Pancreas (tissue), 10 donors: ENCODE results near the gene LAMA2. TPM values are rescaled to one million over a fixed set of nuclear protein-coding genes. Genes with fewer than 3 reads are reported as not detected.

Experiments
- ATAC-seq, 4 donors: fragments of 200-7000 bp; cut with Tn5 transposase; one replicate each; pipeline versions ENCODE4 v1.8.0 to v1.9.1; 2020; ENCODE audit warnings: mild to moderate bottlenecking in 4 of 4, moderate library complexity in 4 of 4
- DNase-seq, 6 donors: peaks; one replicate each; pipeline ENCODE4 v3.0.0-alpha.2; 2020
- FAIRE-seq: peaks from 2 replicates; lab custom pipeline; 2012; peaks lifted over from hg19 to GRCh38; lab: Jason Lieb, UNC
- H3K27ac ChIP-seq, 4 donors: fragments of 200-600 bp; sonication (generic); 1 replicate in 3 of 4; 2 replicates in 1 of 4; pipeline versions ENCODE4 v1.5.0 to v1.8.0; 2020
- H3K27me3 ChIP-seq, 4 donors: fragments of 200-600 bp; one replicate each; pipeline ENCODE4 v1.8.0; 2021
- H3K36me3 ChIP-seq, 3 donors: fragments of 200-600 bp; sonication (generic) in 1 of 3; one replicate each; pipeline versions ENCODE4 v1.5.0 to v1.8.0; 2020 to 2021
- H3K4me1 ChIP-seq, 3 donors: fragments of 200-600 bp; one replicate each; pipeline ENCODE4 v1.8.0; 2021
- H3K4me3 ChIP-seq, 4 donors: fragments of 200-600 bp; sonication (generic) in 2 of 4; one replicate each; pipeline versions ENCODE4 v1.5.0 to v1.8.0; 2020 to 2021
- H3K9me3 ChIP-seq, 4 donors: fragments of 200-600 bp; one replicate each; pipeline ENCODE4 v1.8.0; 2021
- WGBS, 2 donors: extraction: QIAGEN DNeasy Blood & Tissue Kit; methylation state at CpG; one replicate each; pipeline ENCODE4 v1.1.7; 2013; 5-methylcytosine and 5-hydroxymethylcytosine counted together
- intact Hi-C, 3 donors: fragments of 100-400 bp; cut with DNase I; formaldehyde crosslinking; loops; one replicate each; pipeline versions ENCODE4 v1.11.1 to v1.14.2; 2022
- polyA plus RNA-seq, 2 donors: library from polyadenylated mRNA; stranded (reverse); fragments of 200-250 nt; gene quantifications; one replicate each; pipeline ENCODE4 v1.2.3, GENCODE V29; 2013
- total RNA-seq, 6 donors: library from RNA; stranded (reverse); fragmentation: NEBNext Ultra II Directional in 4 of 6; extraction: Animal tissue kit (Norgen Biotek cat#: 25700) in 4 of 6; gene quantifications; one replicate each; pipeline versions ENCODE4 v1.2.1 to v1.2.4, GENCODE V29; 2021 to 2023
- TF ChIP-seq, protein P1 (sequence below), 4 donors: fragments of 200-600 bp; sonication (generic) in 3 of 4; IDR thresholded peaks; one replicate each; pipeline versions ENCODE4 v1.5.0 to v1.8.0; 2021; ENCODE audit warnings: antibody characterized with exemption in 4 of 4
- donor health status: healthy with polysubstance abuse.
- donor health status: DM: no; HTN: no; CAD: no; lungs with moderate emphysema.
- donor health status: DM: no; HTN: no; CAD: no.
- donor health status: control.
- donor health status: control.
- donor health status: Bipolar disorder and iron deficiency.
- donor health status: DM: yes; HTN: yes; CAD: no.
- donor health status: DM: no; HTN: no; CAD: no.
- donor health status: DM: no; HTN: no; CAD: no.
- donor health status: DM: yes; HTN: yes; CAD: no.

LAMA2 gene
- total and polyA plus RNA-seq, 8 donors: 1.2 to 26.2 (median 6.2) TPM

GRCh38 chr6:129120856-129121638, 238.1 kb downstream of the LAMA2 start:
- Histone ChIP-seq H3K36me3 (no peaks in the 10 kb centered on the region), H3K4me3 (no peak overlapping the region), H3K27ac (no peak overlapping the region), H3K27me3 (no peaks in the 10 kb centered on the region), H3K4me1 (no peaks in the 10 kb centered on the region), H3K9me3 (no peaks in the 10 kb centered on the region)
- no peak for ATAC-seq
- WGBS, 2 donors: 55 to 67% methylated on average over 3 of the region's 3 CpGs
- TF ChIP-seq, protein P1, sequence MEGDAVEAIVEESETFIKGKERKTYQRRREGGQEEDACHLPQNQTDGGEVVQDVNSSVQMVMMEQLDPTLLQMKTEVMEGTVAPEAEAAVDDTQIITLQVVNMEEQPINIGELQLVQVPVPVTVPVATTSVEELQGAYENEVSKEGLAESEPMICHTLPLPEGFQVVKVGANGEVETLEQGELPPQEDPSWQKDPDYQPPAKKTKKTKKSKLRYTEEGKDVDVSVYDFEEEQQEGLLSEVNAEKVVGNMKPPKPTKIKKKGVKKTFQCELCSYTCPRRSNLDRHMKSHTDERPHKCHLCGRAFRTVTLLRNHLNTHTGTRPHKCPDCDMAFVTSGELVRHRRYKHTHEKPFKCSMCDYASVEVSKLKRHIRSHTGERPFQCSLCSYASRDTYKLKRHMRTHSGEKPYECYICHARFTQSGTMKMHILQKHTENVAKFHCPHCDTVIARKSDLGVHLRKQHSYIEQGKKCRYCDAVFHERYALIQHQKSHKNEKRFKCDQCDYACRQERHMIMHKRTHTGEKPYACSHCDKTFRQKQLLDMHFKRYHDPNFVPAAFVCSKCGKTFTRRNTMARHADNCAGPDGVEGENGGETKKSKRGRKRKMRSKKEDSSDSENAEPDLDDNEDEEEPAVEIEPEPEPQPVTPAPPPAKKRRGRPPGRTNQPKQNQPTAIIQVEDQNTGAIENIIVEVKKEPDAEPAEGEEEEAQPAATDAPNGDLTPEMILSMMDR (IDR thresholded peaks at IDR 0.05): no peak
- DNase-seq: no peak
- intact Hi-C loops: no loop called here
- no peak for FAIRE-seq

GRCh38 chr6:129124347-129124746, 241.4 kb downstream of the LAMA2 start:
- H3K27ac ChIP-seq: no peak overlapping the region
- 95 to 100% methylated on average over 1 of the region's 1 CpG for WGBS, 2 donors
- no peaks in the 10 kb centered on the region for H3K4me1 ChIP-seq
- FAIRE-seq (no peak), ATAC-seq (no peak), DNase-seq (no peak)
- H3K9me3 ChIP-seq: no peaks in the 10 kb centered on the region
- no peak overlapping the region for H3K4me3 ChIP-seq
- no peaks in the 10 kb centered on the region for H3K27me3 ChIP-seq
- no peaks in the 10 kb centered on the region for H3K36me3 ChIP-seq
- intact Hi-C loops: no loop called here
- TF ChIP-seq, protein P1 (IDR thresholded peaks at IDR 0.05): no peak

GRCh38 chr6:129130106-129130505, 247.2 kb downstream of the LAMA2 start:
- intact Hi-C loops: no loop called here
- H3K4me3 ChIP-seq: no peak overlapping the region
- FAIRE-seq (no peak), DNase-seq (no peak), ATAC-seq (no peak)
- H3K27ac ChIP-seq: no peak overlapping the region
- TF ChIP-seq, protein P1 (IDR thresholded peaks at IDR 0.05): no peak
- H3K9me3 ChIP-seq: no peaks in the 10 kb centered on the region
- no peaks in the 10 kb centered on the region for H3K4me1 ChIP-seq
- no peaks in the 10 kb centered on the region for H3K36me3 ChIP-seq
- H3K27me3 ChIP-seq: no peaks in the 10 kb centered on the region

- H3K27ac ChIP-seq: no peak overlapping the region
- intact Hi-C loops: no loop called here
- FAIRE-seq: no peak
- no peak for DNase-seq
- TF ChIP-seq, protein P1 (IDR thresholded peaks at IDR 0.05): no peak
- no peaks in the 10 kb centered on the region for H3K4me1 ChIP-seq
- WGBS, 2 donors: 41 to 50% methylated on average over 3 of the region's 3 CpGs
- H3K9me3 ChIP-seq: no peaks in the 10 kb centered on the region
- peak in 2 of 4 donors; percentile 39 to 48 for ATAC-seq
- no peaks in the 10 kb centered on the region for H3K36me3 ChIP-seq
- no peaks in the 10 kb centered on the region for H3K27me3 ChIP-seq
- no peak overlapping the region for H3K4me3 ChIP-seq
These were observed 248.2 kb downstream of the LAMA2 start for GRCh38 chr6:129130959-129131681.
